NCI-H2227 treated with DMSO at 0.1 percent for 48 hours (cell line): Measurements from ENCODE around the gene SAMD10.
A peak's percentile ranks its signal among the peaks of the same experiment; 100 is the strongest.
"Not testable (repeated sequence)": the region's sequence is repeated elsewhere in the genome, so short reads cannot be mapped to it uniquely, and the experiment has no call there.

ENCODE experiments used
- DNase-seq: peaks from one replicate; lab custom pipeline; 2025; lab: John Stamatoyannopoulos, UW

Gene SAMD10

DNA sequence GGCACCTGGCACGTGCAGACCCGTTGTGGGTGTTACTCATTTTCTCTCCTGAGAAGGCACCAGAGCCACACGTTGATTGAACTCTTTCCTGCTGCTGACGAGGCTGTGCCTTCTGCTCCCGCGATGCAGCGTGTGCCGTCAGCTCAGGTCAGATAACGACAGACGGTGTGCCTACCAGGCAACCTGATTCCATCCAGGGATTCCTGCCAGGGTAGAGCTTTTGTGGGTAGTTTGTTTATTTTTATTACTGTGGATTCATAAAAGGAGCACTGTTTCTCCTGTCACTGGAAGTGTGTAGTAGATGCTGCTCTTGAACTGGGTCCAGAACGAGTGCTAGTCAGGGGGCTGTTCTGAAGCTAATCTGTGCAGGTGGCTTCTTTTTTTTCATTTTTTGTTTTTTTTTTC lies 22.2 kb upstream of the SAMD10 start:
- no peak for DNase-seq

DNA sequence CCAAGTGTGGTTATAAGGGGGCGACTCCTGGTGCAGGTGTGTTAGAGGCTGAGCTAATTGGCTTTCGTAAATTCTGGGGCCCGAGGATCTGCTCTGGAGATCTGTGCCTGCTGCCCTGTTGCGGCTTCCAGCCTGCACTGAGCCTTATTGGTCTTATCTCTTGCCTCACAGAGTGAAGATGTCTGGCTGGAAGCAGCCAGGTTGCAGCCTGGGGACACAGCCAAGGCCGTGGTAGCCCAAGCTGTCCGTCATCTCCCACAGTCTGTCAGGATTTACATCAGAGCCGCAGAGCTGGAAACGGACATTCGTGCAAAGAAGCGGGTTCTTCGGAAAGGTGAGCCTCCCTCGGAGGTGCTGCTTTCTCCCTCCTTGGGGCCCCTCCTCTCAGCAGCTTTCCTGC lies 21.5 kb upstream of the SAMD10 start:
- DNase-seq = no peak

DNA sequence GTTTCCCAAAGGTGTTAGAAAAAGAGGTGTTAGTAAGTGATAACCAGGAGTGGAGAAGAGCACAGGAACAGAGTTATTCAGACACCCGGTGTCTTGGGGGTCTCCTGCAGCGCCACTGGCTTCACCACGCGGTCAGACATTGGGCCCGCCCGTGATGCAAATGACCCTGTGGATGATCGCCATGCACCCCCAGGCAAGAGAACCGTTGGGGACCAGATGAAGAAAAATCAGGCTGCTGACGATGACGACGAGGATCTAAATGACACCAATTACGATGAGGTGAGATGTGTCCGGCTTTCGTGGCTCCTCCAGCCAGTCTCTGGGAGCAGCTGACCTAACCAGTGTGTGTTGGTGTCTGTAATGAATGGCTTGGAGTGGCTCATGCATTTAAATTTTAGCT lies 3.5 kb upstream of the SAMD10 start:
- DNase-seq = no peak

DNA sequence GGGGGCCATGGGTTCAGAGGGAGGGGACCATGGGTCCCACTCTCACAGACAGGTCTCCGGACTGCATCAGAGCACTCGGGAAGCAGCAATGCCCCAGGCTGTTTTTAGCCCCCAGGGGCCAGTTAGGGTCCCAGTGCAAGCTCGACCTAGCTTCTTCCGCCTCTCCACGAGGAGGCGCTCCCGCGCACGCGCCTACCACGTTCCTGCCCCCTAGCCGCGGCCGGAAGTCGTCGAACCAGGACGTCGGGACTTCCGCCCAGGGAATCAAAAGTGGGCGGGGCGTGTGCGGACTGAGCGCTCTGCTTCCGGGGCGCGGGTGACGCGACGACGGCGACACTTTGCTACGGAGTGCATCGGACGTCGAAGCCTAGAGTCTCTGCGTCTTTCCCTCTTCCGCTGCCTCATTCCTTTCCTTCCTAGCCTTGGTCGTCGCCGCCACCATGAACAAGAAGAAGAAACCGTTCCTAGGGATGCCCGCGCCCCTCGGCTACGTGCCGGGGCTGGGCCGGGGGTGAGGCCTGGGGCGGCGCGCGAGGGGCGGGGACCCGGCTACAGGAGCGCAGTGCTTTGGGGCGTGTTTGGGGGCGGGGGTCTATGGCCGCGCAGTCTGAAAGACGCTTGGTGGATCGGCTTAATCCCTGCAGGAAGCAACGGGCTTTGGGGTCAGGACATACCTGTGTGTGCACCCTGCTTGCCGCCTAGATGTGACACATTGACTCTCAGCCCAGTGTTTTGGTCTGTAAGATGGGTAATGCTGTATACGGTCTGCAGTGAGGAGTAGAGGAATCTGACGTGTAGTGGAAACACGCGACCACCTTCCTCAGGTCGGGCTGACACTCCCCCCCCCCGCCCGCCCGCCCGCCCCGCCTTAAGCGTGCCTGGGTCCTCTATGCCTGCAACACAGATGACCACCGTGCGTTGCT lies 1.6 kb upstream of the SAMD10 start, which contains the start of gene PRPF6:
TSS of gene PRPF6 (plus strand) at position 327 of the 923 bp plus-strand sequence. CDS start at position 441, 114 bp downstream.
- DNase-seq = peak; percentile 98

- DNase-seq = no peak
These were observed 919 bp upstream of the SAMD10 start for GRCh38 chr20:63980317-63980805.

GRCh38 chr20:63979229-63979556 lies 249 bp downstream of the SAMD10 start:
- no peak for DNase-seq

- peak; percentile 51 for DNase-seq
These were observed 868 bp downstream of the SAMD10 start for GRCh38 chr20:63978319-63979228.

- no peak for DNase-seq
These were observed 1.6 kb downstream of the SAMD10 start for GRCh38 chr20:63977739-63978276.

DNA sequence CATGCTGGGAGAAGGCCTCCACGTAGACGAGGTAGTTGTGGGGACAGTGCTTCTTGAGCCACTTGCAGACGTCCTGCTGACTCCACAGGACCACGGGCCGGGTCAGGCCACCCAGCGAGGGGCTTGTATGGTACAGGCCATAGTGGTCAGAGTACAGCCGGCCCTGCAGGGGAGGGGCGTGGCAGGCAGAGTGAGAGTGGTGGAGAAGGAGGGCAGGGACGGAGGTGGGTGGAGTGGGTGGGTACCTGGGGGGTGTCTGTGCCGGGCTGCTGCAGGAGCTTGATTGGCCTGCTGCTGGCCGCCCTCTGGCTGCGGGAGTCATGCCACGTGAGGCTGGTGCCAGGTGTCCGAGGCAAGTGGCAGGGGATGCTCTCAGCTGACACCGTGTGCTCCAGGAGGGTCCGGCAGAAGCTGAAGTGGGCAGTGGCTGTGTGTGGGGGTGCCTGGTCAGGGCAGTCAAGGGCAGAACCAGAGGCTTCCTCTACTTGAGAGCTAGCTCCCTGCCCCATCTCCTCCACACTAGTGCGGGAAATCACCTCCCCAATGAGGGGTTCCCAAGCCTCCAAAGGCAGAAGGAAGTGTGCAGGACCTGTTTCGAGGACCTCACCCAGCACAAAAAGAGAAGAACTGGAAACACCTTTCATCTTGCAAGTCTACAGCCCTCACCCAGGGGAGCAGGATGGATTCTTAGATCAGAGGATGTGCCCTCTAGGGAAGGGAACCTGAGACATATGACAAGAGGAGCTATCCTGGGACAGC lies 2.3 kb downstream of the SAMD10 start:
- no peak for DNase-seq

DNA sequence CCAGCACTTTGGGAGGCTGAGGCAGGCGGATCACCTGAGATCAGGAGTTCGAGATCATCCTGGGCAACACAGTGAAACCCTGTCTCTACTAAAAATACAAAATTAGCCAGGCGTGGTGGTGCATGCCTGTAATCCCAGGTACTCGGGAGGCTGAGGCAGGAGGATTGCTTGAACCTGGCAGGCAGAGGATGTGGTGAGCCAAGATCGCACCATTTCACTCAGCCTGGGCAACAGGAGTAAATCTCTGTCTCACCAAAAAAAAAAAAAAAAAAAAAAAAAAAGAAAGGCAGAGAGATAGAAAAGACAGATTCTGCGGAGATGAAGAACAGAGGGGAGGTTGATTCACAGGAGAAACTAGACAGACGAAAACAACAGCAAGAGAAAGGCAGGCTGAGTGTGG lies 2.9 kb downstream of the SAMD10 start:
- not testable (repeated sequence) for DNase-seq

DNA sequence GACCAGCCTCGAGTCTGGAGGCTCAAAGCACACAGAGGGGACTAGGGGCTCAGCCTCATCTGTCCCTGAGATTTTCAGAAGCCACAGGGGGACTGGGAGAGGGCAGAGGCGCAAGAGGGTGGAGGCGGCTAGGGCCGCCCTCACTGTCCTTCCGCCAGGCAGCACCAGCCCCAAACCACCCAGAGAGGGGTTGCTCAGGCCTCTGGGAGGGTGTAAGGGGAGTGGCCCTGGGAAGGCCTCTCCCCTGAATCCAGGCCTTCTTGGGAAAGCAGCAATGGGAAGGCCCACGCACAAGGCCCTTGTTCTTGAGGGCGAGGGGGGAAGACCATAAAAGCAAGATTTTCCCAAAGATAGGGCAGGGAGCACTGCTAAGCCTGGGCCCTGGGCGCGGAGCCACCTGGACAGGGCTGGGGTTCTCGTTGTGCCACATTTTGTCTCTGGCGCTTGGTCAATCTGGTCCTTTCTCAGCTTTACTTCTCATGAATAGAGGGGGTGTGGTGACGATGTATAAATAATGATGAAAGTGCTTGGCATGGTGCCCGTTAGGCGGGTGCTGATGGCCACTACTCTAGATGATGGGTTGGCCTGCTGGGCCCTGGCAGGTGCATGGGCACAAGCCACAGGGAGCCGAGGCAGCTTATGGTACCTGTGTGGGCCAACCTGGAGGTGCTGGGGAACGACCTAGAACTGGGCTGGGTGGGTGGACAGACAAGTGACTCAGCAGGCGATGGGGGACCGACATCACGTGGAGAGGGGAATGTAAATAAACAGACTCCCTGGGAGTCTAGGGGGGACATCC lies 4.8 kb downstream of the SAMD10 start:
- no peak for DNase-seq

GRCh38 chr20:63973636-63974401 lies 5.6 kb downstream of the SAMD10 start:
- peak; percentile 83 for DNase-seq

GRCh38 chr20:63973160-63973479 lies 6.3 kb downstream of the SAMD10 start:
- DNase-seq = no peak

DNA sequence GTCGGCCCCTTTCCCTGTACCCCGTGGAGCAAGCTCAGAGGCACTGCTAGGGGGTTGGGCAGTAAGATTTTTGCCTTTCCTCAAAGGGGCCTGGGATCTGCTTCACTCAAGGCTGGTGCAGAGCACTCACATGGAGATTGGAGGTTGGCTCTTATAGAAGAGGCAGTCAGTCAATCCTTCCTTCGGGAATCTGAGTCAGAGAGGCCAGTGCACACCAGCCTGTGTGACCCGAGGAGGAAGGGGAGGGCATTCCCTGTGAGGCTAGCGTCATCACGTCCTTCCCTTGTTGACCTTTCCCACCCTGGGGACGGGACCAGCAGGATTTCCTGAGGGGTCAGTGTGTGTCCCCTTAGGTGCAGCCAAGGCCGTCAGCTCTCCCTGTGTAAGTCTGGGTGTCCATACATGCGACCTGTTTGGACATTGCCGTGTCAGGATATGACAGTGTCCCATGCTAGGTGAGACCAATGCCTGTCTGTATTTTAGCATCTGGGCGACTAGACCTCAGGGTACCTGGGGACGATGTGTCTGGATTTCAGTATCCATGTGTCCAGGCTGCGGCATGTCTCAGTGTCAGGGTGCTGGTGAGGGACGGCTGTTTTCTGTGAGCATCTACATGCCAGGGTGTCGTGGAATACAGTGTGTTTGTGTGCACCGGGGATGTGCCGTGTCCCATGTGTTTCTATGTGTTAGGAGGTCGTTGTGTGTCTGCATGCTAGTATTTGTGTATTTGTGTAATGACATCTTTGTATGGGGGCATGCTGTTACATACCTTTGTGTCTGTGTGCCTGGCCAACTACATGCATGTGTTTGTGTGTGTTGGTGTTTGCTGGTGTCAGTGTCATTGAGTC lies 6.9 kb downstream of the SAMD10 start:
- no peak for DNase-seq

DNA sequence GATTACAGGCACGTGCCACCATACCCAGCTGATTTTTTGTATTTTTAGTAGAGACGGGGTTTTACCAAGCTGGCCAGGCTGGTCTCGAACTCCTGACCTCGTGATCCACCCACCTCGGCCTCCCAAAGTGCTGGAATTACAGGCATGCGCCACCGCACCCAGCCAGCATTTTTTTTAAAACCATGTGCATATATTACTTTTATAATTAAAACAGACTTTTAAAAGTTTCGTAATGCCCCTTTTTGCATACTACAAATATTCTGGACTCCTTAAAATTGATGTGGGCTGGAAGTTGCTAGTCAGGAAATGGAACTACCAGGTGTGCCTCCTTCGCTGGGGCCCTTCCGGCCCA lies 7.5 kb downstream of the SAMD10 start:
- not testable (repeated sequence) for DNase-seq

GRCh38 chr20:63970714-63971431 lies 8.6 kb downstream of the SAMD10 start:
- no peak for DNase-seq

DNA sequence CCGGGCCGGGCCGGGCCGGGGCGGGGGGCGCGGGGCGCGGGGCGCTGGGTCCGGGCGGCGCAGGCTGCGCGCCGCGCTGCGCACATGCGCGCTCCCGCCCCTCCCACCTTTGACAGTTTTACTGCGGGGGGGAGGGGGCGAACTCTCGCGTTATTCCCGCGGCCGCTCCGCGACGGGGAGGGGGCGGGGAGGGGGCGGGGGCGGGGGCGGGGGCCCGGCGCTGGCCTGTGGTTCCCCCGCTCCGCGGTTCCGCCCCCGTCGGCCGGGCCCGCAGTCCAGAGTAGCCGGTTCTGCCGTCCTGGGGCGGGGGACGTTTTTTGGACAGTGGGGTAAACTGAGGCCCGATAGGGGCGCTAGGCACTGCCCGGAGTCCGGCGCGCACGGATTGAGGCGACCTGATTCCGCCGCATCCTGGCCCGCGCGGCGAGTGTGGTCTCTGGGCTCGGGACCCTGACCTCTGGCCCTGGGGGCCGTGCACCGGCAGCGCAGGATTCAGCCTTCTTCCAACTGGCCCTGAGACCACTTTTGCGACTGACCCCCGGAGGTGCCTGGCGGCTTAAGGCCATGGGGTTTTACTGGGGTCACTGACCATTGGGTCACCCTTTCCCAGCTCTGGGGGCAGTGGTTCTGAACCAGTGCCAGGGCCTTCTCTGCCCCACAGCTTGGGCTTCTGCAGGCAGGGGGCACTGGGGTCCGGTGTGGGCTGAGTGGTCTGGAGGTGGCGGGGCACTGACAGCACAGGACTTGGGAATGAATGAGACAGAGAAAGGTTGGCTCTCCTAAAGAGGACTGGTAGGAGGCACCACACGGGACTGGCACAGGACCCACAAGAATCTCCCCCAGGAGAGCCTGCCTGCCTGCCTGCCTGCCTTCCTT lies 9.4 kb downstream of the SAMD10 start, which contains the start of gene ZNF512B:
TSS of gene ZNF512B (minus strand) at position 93 of the 876 bp plus-strand sequence. CDS start 1,980 bp downstream, outside the sequence.
- peak; percentile 66 for DNase-seq
